ENCODE data around the gene TEAD1. TPM values are rescaled to one million over a fixed set of nuclear protein-coding genes. Genes with fewer than 3 reads are reported as not detected.

The TEAD1 gene
- total RNA-seq, 1 donor from 2014 or later: 51.9 TPM

- H3K36me3 ChIP-seq: no peaks in the 10 kb centered on the region
- ATAC-seq (peak in 1 of 2 donors; percentile 41), DNase-seq (no peak)
- H3K4me3 ChIP-seq: no peak overlapping the region
- intact Hi-C loops (cut with DNase I): no loop called here
- H3K27ac ChIP-seq: no peak overlapping the region
- no peaks in the 10 kb centered on the region for H3K9me3 ChIP-seq
- peaks cover 3% of the 10 kb centered on the region for H3K4me1 ChIP-seq
- H3K27me3 ChIP-seq (ENCODE audit: low read depth): no peaks in the 10 kb centered on the region
- TF ChIP-seq CTCF (IDR thresholded peaks at IDR 0.05): no peak
Observed at GRCh38 chr11:12744826-12745502, 70.7 kb downstream of the TEAD1 start.

- Histone ChIP-seq H3K36me3 (no peaks in the 10 kb centered on the region), H3K9me3 (no peaks in the 10 kb centered on the region), H3K4me3 (no peak overlapping the region), H3K27ac (no peak overlapping the region), H3K4me1 (peaks cover 3% of the 10 kb centered on the region), H3K27me3 (ENCODE audit: low read depth) (no peaks in the 10 kb centered on the region)
- TF ChIP-seq CTCF (IDR thresholded peaks at IDR 0.05): no peak
- intact Hi-C loops (cut with DNase I): no loop called here
- DNase-seq: no peak
- ATAC-seq: no peak
Observed at GRCh38 chr11:12745787-12746186, 71.6 kb downstream of the TEAD1 start.

GRCh38 chr11:12746593-12747097, 72.4 kb downstream of the TEAD1 start:
- intact Hi-C loops (cut with DNase I): no loop called here
- Histone ChIP-seq H3K36me3 (no peaks in the 10 kb centered on the region), H3K4me3 (no peak overlapping the region), H3K27me3 (ENCODE audit: low read depth) (no peaks in the 10 kb centered on the region), H3K4me1 (peaks cover 3% of the 10 kb centered on the region), H3K9me3 (no peaks in the 10 kb centered on the region), H3K27ac (no peak overlapping the region)
- TF ChIP-seq CTCF (IDR thresholded peaks at IDR 0.05): no peak
- peak; percentile 56 for DNase-seq
- peak; percentile 22 to 50 for ATAC-seq

- Histone ChIP-seq H3K9me3 (no peaks in the 10 kb centered on the region), H3K4me3 (no peak overlapping the region), H3K36me3 (no peaks in the 10 kb centered on the region), H3K4me1 (peaks cover 5% of the 10 kb centered on the region), H3K27me3 (ENCODE audit: low read depth) (no peaks in the 10 kb centered on the region), H3K27ac (no peak overlapping the region)
- DNase-seq: no peak
- no peak for TF ChIP-seq CTCF (IDR thresholded peaks at IDR 0.05)
- intact Hi-C loops (cut with DNase I): no loop called here
- no peak for ATAC-seq
Observed at GRCh38 chr11:12748561-12748960, 74.3 kb downstream of the TEAD1 start.

GRCh38 chr11:12749442-12749841, 75.2 kb downstream of the TEAD1 start:
- Histone ChIP-seq H3K36me3 (no peaks in the 10 kb centered on the region), H3K9me3 (no peaks in the 10 kb centered on the region), H3K27me3 (ENCODE audit: low read depth) (no peaks in the 10 kb centered on the region), H3K27ac (no peak overlapping the region), H3K4me1 (peaks cover 14% of the 10 kb centered on the region), H3K4me3 (no peak overlapping the region)
- TF ChIP-seq CTCF (IDR thresholded peaks at IDR 0.05): no peak
- peak; percentile 11 to 21 for ATAC-seq
- DNase-seq: no peak
- intact Hi-C loops (cut with DNase I): no loop called here
